ENCODE results near the gene DNAH5. TPM values are rescaled to one million over a fixed set of nuclear protein-coding genes. Genes with fewer than 3 reads are reported as not detected.

Gene DNAH5
- total RNA-seq, 1 donor from 2014 or later, result 0.50 TPM

GRCh38 chr5:13932561-13932960 lies 11.9 kb downstream of the DNAH5 start:
- Mint-ChIP-seq H3K4me3 (ENCODE audit: unreplicated experiment) (no peak overlapping the region), H3K4me1 (ENCODE audit: low read depth) (no peaks in the 10 kb centered on the region), H3K9me3 (ENCODE audit: low read depth) (peaks cover 12% of the 10 kb centered on the region), H3K27me3 (ENCODE audit: low read depth) (peaks cover 38% of the 10 kb centered on the region), H3K27ac (ENCODE audit: unreplicated experiment) (no peak overlapping the region), H3K36me3 (ENCODE audit: low read depth) (peaks cover 4% of the 10 kb centered on the region)
- TF ChIP-seq CTCF (IDR thresholded peaks at IDR 0.05), result no peak
- DNase-seq (ENCODE audit: low spot score), result no peak

GRCh38 chr5:13932011-13932410 lies 12.5 kb downstream of the DNAH5 start:
- Mint-ChIP-seq H3K27me3 (ENCODE audit: low read depth) (peaks cover 36% of the 10 kb centered on the region), H3K36me3 (ENCODE audit: low read depth) (peaks cover 4% of the 10 kb centered on the region), H3K4me1 (ENCODE audit: low read depth) (no peaks in the 10 kb centered on the region), H3K27ac (ENCODE audit: unreplicated experiment) (no peak overlapping the region), H3K9me3 (ENCODE audit: low read depth) (peaks cover 12% of the 10 kb centered on the region), H3K4me3 (ENCODE audit: unreplicated experiment) (no peak overlapping the region)
- no peak for TF ChIP-seq CTCF (IDR thresholded peaks at IDR 0.05)
- DNase-seq (ENCODE audit: low spot score), result no peak

GRCh38 chr5:13930541-13931171 lies 13.8 kb downstream of the DNAH5 start:
- Mint-ChIP-seq H3K27ac (ENCODE audit: unreplicated experiment) (no peak overlapping the region), H3K4me3 (ENCODE audit: unreplicated experiment) (no peak overlapping the region), H3K4me1 (ENCODE audit: low read depth) (no peaks in the 10 kb centered on the region), H3K9me3 (ENCODE audit: low read depth) (peaks cover 12% of the 10 kb centered on the region), H3K27me3 (ENCODE audit: low read depth) (peaks cover 27% of the 10 kb centered on the region), H3K36me3 (ENCODE audit: low read depth) (peaks cover 4% of the 10 kb centered on the region)
- no peak for DNase-seq (ENCODE audit: low spot score)
- TF ChIP-seq CTCF (IDR thresholded peaks at IDR 0.05), result no peak

- no peak for TF ChIP-seq CTCF (IDR thresholded peaks at IDR 0.05)
- Mint-ChIP-seq H3K9me3 (ENCODE audit: low read depth) (no peaks in the 10 kb centered on the region), H3K4me3 (ENCODE audit: unreplicated experiment) (no peak overlapping the region), H3K27ac (ENCODE audit: unreplicated experiment) (no peak overlapping the region), H3K4me1 (ENCODE audit: low read depth) (peaks cover under 1% of the 10 kb centered on the region), H3K36me3 (ENCODE audit: low read depth) (peaks cover 2% of the 10 kb centered on the region), H3K27me3 (ENCODE audit: low read depth) (peaks cover 10% of the 10 kb centered on the region)
- DNase-seq (ENCODE audit: low spot score), result no peak
Observed at GRCh38 chr5:13926731-13927130, 17.8 kb downstream of the DNAH5 start.

- no peak for TF ChIP-seq CTCF (IDR thresholded peaks at IDR 0.05)
- no peak overlapping the region for H3K27ac Mint-ChIP-seq (ENCODE audit: unreplicated experiment)
Observed at GRCh38 chr5:13921578-13921977, 22.9 kb downstream of the DNAH5 start.

More at GRCh38 chr5:13921578-13921977, 22.9 kb downstream of the DNAH5 start:
- H3K4me1 Mint-ChIP-seq (ENCODE audit: low read depth), result peaks cover 4% of the 10 kb centered on the region
- no peak overlapping the region for H3K4me3 Mint-ChIP-seq (ENCODE audit: unreplicated experiment)
- H3K36me3 Mint-ChIP-seq (ENCODE audit: low read depth), result peaks cover 2% of the 10 kb centered on the region
- peaks cover 3% of the 10 kb centered on the region for H3K27me3 Mint-ChIP-seq (ENCODE audit: low read depth)
- no peaks in the 10 kb centered on the region for H3K9me3 Mint-ChIP-seq (ENCODE audit: low read depth)
- DNase-seq (ENCODE audit: low spot score), result no peak

Data from chondrocyte (in vitro differentiated cells).